HEK293 (cell line): ENCODE results near the gene CAPNS1.

Experiments
- ATF2 ChIP-seq: fragments of 450-650 bp; formaldehyde crosslinking; IDR thresholded peaks from 2 replicates; pipeline ENCODE4 v1.5.1; 2016; ENCODE audit warnings: missing biosample characterization, missing genetic modification characterization, low read depth
- KLF16 ChIP-seq: fragments of 450-650 bp; formaldehyde crosslinking; IDR thresholded peaks from 2 replicates; pipeline ENCODE4 v1.5.1; 2017; ENCODE audit warnings: missing biosample characterization, missing genetic modification characterization
- MZF1 ChIP-seq: fragments of 450-650 bp; formaldehyde crosslinking; IDR thresholded peaks from 2 replicates; pipeline ENCODE4 v1.5.1; 2017; ENCODE audit warnings: missing biosample characterization, missing genetic modification characterization, borderline replicate concordance
- PBX3 ChIP-seq: sonication (generic); formaldehyde crosslinking; IDR thresholded peaks from 2 replicates; pipeline ENCODE4 v1.8.1; 2022; ENCODE audit warnings: mild to moderate bottlenecking, moderate library complexity, missing genetic modification reagents
- SCRT2 ChIP-seq: fragments of 450-650 bp; formaldehyde crosslinking; IDR thresholded peaks from 2 replicates; pipeline ENCODE4 v1.5.1; 2016; ENCODE audit warnings: missing biosample characterization, missing genetic modification characterization
- ZFP41 ChIP-seq: fragments of 450-650 bp; formaldehyde crosslinking; IDR thresholded peaks from 2 replicates; pipeline ENCODE4 v1.5.1; 2016; ENCODE audit warnings: missing biosample characterization, missing genetic modification characterization, borderline replicate concordance
- ZNF138 ChIP-seq: fragments of 450-650 bp; formaldehyde crosslinking; IDR thresholded peaks from 2 replicates; pipeline ENCODE4 v1.5.1; 2016; ENCODE audit warnings: missing biosample characterization, missing genetic modification characterization, borderline replicate concordance
- ZNF544 ChIP-seq: fragments of 450-650 bp; formaldehyde crosslinking; IDR thresholded peaks from 2 replicates; pipeline ENCODE4 v1.5.0; 2017; ENCODE audit warnings: missing biosample characterization, missing genetic modification characterization
- ZNF623 ChIP-seq: fragments of 450-650 bp; formaldehyde crosslinking; IDR thresholded peaks from 2 replicates; pipeline ENCODE4 v1.5.1; 2016; ENCODE audit warnings: missing biosample characterization, missing genetic modification characterization
- ZNF629 ChIP-seq: fragments of 450-650 bp; formaldehyde crosslinking; IDR thresholded peaks from 2 replicates; pipeline ENCODE4 v1.5.1; 2017; ENCODE audit warnings: missing biosample characterization, missing genetic modification characterization
- ZNF664 ChIP-seq: fragments of 450-650 bp; formaldehyde crosslinking; IDR thresholded peaks from 2 replicates; pipeline ENCODE4 v1.5.1; 2016; ENCODE audit warnings: missing biosample characterization, missing genetic modification characterization
- TF ChIP-seq, protein P1 (sequence below): fragments of 450-650 bp; formaldehyde crosslinking; IDR thresholded peaks from 2 replicates; pipeline ENCODE4 v1.5.1; 2016; ENCODE audit warnings: missing biosample characterization, missing genetic modification characterization
- TF ChIP-seq, protein P2 (sequence below): IDR thresholded peaks from 2 replicates; pipeline ENCODE4 v1.6.1; 2011; ENCODE audit warnings: mild to moderate bottlenecking, low read depth, low read length, borderline replicate concordance

DNA sequence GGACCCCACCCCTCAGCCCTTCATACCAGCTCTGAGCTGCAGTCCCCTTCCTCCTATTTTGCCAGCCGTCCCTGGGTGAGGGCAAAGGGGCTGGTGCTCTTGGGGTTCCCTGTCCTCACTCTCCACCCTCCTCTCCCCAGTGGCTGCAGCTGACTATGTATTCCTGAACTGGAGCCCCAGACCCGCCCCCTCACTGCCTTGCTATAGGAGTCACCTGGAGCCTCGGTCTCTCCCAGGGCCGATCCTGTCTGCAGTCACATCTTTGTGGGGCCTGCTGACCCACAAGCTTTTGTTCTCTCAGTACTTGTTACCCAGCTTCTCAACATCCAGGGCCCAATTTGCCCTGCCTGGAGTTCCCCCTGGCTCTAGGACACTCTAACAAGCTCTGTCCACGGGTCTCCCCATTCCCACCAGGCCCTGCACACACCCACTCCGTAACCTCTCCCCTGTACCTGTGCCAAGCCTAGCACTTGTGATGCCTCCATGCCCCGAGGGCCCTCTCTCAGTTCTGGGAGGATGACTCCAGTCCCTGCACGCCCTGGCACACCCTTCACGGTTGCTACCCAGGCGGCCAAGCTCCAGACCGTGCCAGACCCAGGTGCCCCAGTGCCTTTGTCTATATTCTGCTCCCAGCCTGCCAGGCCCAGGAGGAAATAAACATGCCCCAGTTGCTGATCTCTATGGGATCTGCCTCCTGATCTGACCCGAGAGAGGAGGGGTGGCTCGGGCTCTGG, 10.0 kb downstream of the CAPNS1 start:
- TF ChIP-seq, protein P1, sequence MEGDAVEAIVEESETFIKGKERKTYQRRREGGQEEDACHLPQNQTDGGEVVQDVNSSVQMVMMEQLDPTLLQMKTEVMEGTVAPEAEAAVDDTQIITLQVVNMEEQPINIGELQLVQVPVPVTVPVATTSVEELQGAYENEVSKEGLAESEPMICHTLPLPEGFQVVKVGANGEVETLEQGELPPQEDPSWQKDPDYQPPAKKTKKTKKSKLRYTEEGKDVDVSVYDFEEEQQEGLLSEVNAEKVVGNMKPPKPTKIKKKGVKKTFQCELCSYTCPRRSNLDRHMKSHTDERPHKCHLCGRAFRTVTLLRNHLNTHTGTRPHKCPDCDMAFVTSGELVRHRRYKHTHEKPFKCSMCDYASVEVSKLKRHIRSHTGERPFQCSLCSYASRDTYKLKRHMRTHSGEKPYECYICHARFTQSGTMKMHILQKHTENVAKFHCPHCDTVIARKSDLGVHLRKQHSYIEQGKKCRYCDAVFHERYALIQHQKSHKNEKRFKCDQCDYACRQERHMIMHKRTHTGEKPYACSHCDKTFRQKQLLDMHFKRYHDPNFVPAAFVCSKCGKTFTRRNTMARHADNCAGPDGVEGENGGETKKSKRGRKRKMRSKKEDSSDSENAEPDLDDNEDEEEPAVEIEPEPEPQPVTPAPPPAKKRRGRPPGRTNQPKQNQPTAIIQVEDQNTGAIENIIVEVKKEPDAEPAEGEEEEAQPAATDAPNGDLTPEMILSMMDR (tag by site-specific recombination) = no peak
- no peak for TF ChIP-seq PBX3
- TF ChIP-seq SCRT2 (tag by site-specific recombination) = no peak
- no peak for TF ChIP-seq ZNF138 (tag by site-specific recombination)
- TF ChIP-seq ATF2 (tag by site-specific recombination) = no peak
- TF ChIP-seq MZF1 (tag by site-specific recombination) = no peak
- no peak for TF ChIP-seq ZNF544 (tag by site-specific recombination)
- no peak for TF ChIP-seq ZNF629
- TF ChIP-seq, protein P2, sequence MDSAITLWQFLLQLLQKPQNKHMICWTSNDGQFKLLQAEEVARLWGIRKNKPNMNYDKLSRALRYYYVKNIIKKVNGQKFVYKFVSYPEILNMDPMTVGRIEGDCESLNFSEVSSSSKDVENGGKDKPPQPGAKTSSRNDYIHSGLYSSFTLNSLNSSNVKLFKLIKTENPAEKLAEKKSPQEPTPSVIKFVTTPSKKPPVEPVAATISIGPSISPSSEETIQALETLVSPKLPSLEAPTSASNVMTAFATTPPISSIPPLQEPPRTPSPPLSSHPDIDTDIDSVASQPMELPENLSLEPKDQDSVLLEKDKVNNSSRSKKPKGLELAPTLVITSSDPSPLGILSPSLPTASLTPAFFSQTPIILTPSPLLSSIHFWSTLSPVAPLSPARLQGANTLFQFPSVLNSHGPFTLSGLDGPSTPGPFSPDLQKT = no peak
- TF ChIP-seq KLF16 = no peak
- peak; percentile 67 for TF ChIP-seq ZNF623
- TF ChIP-seq ZFP41 (tag by site-specific recombination) = no peak
- TF ChIP-seq ZNF664 (tag by site-specific recombination) = no peak
